ENCODE data around the gene TMEM184A.

DNA sequence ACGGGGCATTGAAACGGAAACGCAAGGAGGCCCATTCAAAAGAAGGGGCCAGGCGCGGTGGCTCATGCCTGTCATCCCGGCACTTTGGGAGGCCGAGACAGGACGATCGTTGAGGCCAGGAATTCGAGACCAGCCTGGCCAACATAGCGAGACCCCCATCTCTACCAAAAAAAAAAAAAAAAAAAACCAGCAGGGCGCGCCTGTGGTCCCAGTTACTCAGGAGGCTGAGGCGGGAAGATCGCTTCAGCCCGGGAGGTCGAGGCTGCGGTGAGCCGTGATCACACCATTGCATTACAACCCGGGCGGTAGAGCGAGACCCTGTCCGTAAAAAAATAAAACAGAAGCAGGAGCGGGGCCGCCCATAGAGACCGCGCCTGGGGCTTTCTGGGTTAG lies 13.4 kb upstream of the TMEM184A start:
- TF ChIP-seq EZH2phosphoT487 (IDR thresholded peaks at IDR 0.05; ENCODE audit: low read depth, severe bottlenecking, unreplicated experiment): no peak
- TF ChIP-seq, protein P1, sequence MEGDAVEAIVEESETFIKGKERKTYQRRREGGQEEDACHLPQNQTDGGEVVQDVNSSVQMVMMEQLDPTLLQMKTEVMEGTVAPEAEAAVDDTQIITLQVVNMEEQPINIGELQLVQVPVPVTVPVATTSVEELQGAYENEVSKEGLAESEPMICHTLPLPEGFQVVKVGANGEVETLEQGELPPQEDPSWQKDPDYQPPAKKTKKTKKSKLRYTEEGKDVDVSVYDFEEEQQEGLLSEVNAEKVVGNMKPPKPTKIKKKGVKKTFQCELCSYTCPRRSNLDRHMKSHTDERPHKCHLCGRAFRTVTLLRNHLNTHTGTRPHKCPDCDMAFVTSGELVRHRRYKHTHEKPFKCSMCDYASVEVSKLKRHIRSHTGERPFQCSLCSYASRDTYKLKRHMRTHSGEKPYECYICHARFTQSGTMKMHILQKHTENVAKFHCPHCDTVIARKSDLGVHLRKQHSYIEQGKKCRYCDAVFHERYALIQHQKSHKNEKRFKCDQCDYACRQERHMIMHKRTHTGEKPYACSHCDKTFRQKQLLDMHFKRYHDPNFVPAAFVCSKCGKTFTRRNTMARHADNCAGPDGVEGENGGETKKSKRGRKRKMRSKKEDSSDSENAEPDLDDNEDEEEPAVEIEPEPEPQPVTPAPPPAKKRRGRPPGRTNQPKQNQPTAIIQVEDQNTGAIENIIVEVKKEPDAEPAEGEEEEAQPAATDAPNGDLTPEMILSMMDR (IDR thresholded peaks at IDR 0.05; ENCODE audit: poor library complexity): no peak
- TF ChIP-seq EZH2 (IDR thresholded peaks at IDR 0.05; ENCODE audit: borderline replicate concordance): no peak

Data from hepatocyte (in vitro differentiated cells).